ENCODE results near the gene LHFPL5.

LHFPL5 gene

GRCh38 chr6:35857853-35858252 is 52.7 kb downstream of the LHFPL5 start:
- no peak for DNase-seq (ENCODE audit: low spot score)

DNA sequence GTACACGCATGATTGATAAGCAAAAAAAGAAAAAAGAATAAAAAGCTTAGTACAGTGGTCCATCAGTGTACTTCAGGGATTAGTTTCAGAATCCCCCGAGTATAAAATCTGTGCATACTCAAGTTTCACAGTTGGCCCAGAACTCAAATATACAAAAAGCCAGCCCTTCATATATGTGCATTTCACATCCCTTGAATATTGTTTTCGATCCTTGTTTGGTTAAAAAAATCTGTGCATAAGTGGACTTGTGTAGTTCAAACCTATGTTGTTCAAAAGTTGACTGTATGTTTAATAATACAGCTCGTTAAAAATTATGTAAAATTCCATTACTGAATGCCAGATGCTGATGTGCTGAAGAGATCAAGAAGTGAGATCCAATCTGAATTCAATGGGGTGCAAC is 54.2 kb downstream of the LHFPL5 start:
- DNase-seq (ENCODE audit: low spot score), result no peak
